Daoy (cell line): Measurements from ENCODE around the gene QPCTL. TPM values are rescaled to one million over a fixed set of nuclear protein-coding genes. Genes with fewer than 3 reads are reported as not detected.

Experiments
- DNase-seq: peaks from one replicate; pipeline ENCODE4 v3.0.0-alpha.2; 2015; ENCODE audit warnings: low read depth
- total RNA-seq: library from RNA; depleted of rRNA; stranded (reverse); fragments of >200 nt; shearing (Covaris generic); gene quantifications from 2 replicates; pipeline ENCODE4 v1.2.3, GENCODE V29; 2014; rRNA removed

QPCTL gene
- 13.0 and 22.3 TPM in 2 replicates for total RNA-seq

- peak; percentile 100 for DNase-seq
Observed at GRCh38 chr19:45692187-45693105, at the start of gene QPCTL. TSS of gene QPCTL (plus strand) at chr19:45692666. CDS start at chr19:45692704, 38 bp downstream.

GRCh38 chr19:45643024-45643926 lies 49.2 kb upstream of the QPCTL start:
- DNase-seq, result peak; percentile 91

GRCh38 chr19:45643927-45644771 lies 48.3 kb upstream of the QPCTL start:
- no peak for DNase-seq

- no peak for DNase-seq
Observed at GRCh38 chr19:45645068-45645630, 47.3 kb upstream of the QPCTL start.

- DNase-seq, result peak; percentile 96
Observed at GRCh38 chr19:45645631-45646344, 46.7 kb upstream of the QPCTL start.

- no peak for DNase-seq
Observed at GRCh38 chr19:45646345-45646698, 46.1 kb upstream of the QPCTL start.

GRCh38 chr19:45650722-45651121 lies 41.7 kb upstream of the QPCTL start:
- no peak for DNase-seq

- DNase-seq, result no peak
Observed at GRCh38 chr19:45653634-45654033, 38.8 kb upstream of the QPCTL start.

GRCh38 chr19:45655073-45655472 lies 37.4 kb upstream of the QPCTL start:
- DNase-seq, result no peak

GRCh38 chr19:45657520-45658167 lies 34.8 kb upstream of the QPCTL start:
- no peak for DNase-seq

GRCh38 chr19:45659096-45659729 lies 33.3 kb upstream of the QPCTL start:
- DNase-seq, result no peak

- no peak for DNase-seq
Observed at GRCh38 chr19:45660636-45661035, 31.8 kb upstream of the QPCTL start.

GRCh38 chr19:45663800-45664199 lies 28.7 kb upstream of the QPCTL start:
- DNase-seq, result no peak

GRCh38 chr19:45664575-45664974 lies 27.9 kb upstream of the QPCTL start:
- no peak for DNase-seq

- DNase-seq, result peak; percentile 59
Observed at GRCh38 chr19:45667620-45668341, 24.7 kb upstream of the QPCTL start, which contains the start of gene GIPR. TSS of gene GIPR (plus strand) at chr19:45668221. CDS start at chr19:45669521, 1,300 bp downstream.

GRCh38 chr19:45668342-45668871 lies 24.1 kb upstream of the QPCTL start:
- DNase-seq, result no peak

GRCh38 chr19:45670670-45671453 lies 21.6 kb upstream of the QPCTL start:
- DNase-seq, result peak; percentile 83

GRCh38 chr19:45674946-45675345 lies 17.5 kb upstream of the QPCTL start:
- DNase-seq, result no peak
